WTC11 (cell line): Measurements from ENCODE around the gene PRTN3. TPM values are rescaled to one million over a fixed set of nuclear protein-coding genes. Genes with fewer than 3 reads are reported as not detected.

Source experiments
- ATAC-seq: fragments of 200-7000 bp; cut with Tn5 transposase; 2 replicates; pipeline ENCODE4 v1.10.0; 2021; ENCODE audit warnings: mild to moderate bottlenecking, moderate library complexity
- CTCF ChIA-PET: fragments of 300-600 bp; sonication (Branson Sonifier 250); formaldehyde crosslinking; loops from one replicate; lab custom pipeline; 2021; ENCODE audit warnings: antibody characterized with exemption; lab: Charles Lee
- POLR2A ChIA-PET: fragments of 350-600 bp; sonication (Branson Sonifier 250); formaldehyde crosslinking; loops from one replicate; lab custom pipeline; 2021; ENCODE audit warnings: antibody characterized with exemption; lab: Charles Lee
- DNase-seq: peaks from one replicate; pipeline ENCODE4 v3.0.0; 2021; ENCODE audit warnings: low spot score
- H3K27ac Mint-ChIP-seq: 2 replicates; pipeline ENCODE4 v1.8.0; 2021; ENCODE audit warnings: mixed read lengths
- H3K27me3 Mint-ChIP-seq: 2 replicates; pipeline ENCODE4 v1.8.0; 2021; ENCODE audit warnings: low read depth, mild to moderate bottlenecking, moderate library complexity, mixed read lengths
- H3K36me3 Mint-ChIP-seq: 2 replicates; pipeline ENCODE4 v1.8.0; 2021; ENCODE audit warnings: mixed read lengths
- H3K4me1 Mint-ChIP-seq: 2 replicates; pipeline ENCODE4 v1.8.0; 2022; ENCODE audit warnings: mixed read lengths
- H3K4me3 Mint-ChIP-seq: 2 replicates; pipeline ENCODE4 v1.8.0; 2021; ENCODE audit warnings: mild to moderate bottlenecking, moderate library complexity, mixed read lengths
- H3K9me3 Mint-ChIP-seq: 2 replicates; pipeline ENCODE4 v1.8.0; 2021; ENCODE audit warnings: mixed read lengths
- CBFB ChIP-seq: sonication (generic); formaldehyde crosslinking; IDR thresholded peaks from 2 replicates; pipeline ENCODE4 v1.8.1; 2022; ENCODE audit warnings: mild to moderate bottlenecking, low read depth, missing genetic modification reagents
- CREB1 ChIP-seq: sonication (generic); formaldehyde crosslinking; IDR thresholded peaks from 2 replicates; pipeline ENCODE4 v1.8.0; 2023; ENCODE audit warnings: mild to moderate bottlenecking, missing genetic modification reagents
- E2F4 ChIP-seq: sonication (generic); formaldehyde crosslinking; IDR thresholded peaks from 2 replicates; pipeline ENCODE4 v1.8.1; 2022; ENCODE audit warnings: low read depth, mild to moderate bottlenecking, moderate library complexity, missing genetic modification reagents, borderline replicate concordance
- FOXK1 ChIP-seq: sonication (generic); formaldehyde crosslinking; IDR thresholded peaks from 2 replicates; pipeline ENCODE4 v1.8.0; 2022; ENCODE audit warnings: mild to moderate bottlenecking, moderate library complexity, missing genetic modification reagents
- FOXP1 ChIP-seq: sonication (generic); formaldehyde crosslinking; IDR thresholded peaks from 2 replicates; pipeline ENCODE4 v1.8.0; 2022; ENCODE audit warnings: missing genetic modification reagents, mild to moderate bottlenecking, moderate library complexity, borderline replicate concordance
- GABPB1 ChIP-seq: sonication (generic); formaldehyde crosslinking; IDR thresholded peaks from 2 replicates; pipeline ENCODE4 v1.8.1; 2023; ENCODE audit warnings: mild to moderate bottlenecking, missing genetic modification reagents
- GTF2I ChIP-seq: fragments of 250-450 bp; sonication (Bioruptor Pico); conservative IDR thresholded peaks from 2 replicates; pipeline ENCODE4 v1.4.0; 2021; ENCODE audit warnings: mild to moderate bottlenecking
- HMGA2 ChIP-seq: fragments of 250-450 bp; sonication (Bioruptor Pico); IDR thresholded peaks from 2 replicates; pipeline ENCODE4 v1.4.0; 2021; ENCODE audit warnings: mild to moderate bottlenecking, moderate library complexity
- IRF1 ChIP-seq: sonication (generic); formaldehyde crosslinking; IDR thresholded peaks from 2 replicates; pipeline ENCODE4 v1.8.0; 2023; ENCODE audit warnings: missing genetic modification reagents
- KAT7 ChIP-seq: sonication (generic); formaldehyde crosslinking; IDR thresholded peaks from 2 replicates; pipeline ENCODE4 v1.8.1; 2023; ENCODE audit warnings: missing genetic modification reagents, mild to moderate bottlenecking, borderline replicate concordance
- NFATC4 ChIP-seq: fragments of 250-450 bp; sonication (Bioruptor Pico); IDR thresholded peaks from 2 replicates; pipeline ENCODE4 v1.9.0; 2021; ENCODE audit warnings: mild to moderate bottlenecking
- NR3C1 ChIP-seq: sonication (generic); formaldehyde crosslinking; conservative IDR thresholded peaks from 2 replicates; pipeline ENCODE4 v1.8.1; 2023; ENCODE audit warnings: low read depth, mild to moderate bottlenecking, missing genetic modification reagents
- PRDM15 ChIP-seq: sonication (generic); formaldehyde crosslinking; IDR thresholded peaks from 2 replicates; pipeline ENCODE4 v1.8.0; 2022; ENCODE audit warnings: missing genetic modification reagents
- TEAD1 ChIP-seq: sonication (generic); formaldehyde crosslinking; IDR thresholded peaks from 2 replicates; pipeline ENCODE4 v1.8.0; 2022; ENCODE audit warnings: mild to moderate bottlenecking, missing genetic modification reagents
- USF1 ChIP-seq: sonication (generic); formaldehyde crosslinking; IDR thresholded peaks from 2 replicates; pipeline ENCODE4 v1.8.0; 2022; ENCODE audit warnings: mild to moderate bottlenecking, missing genetic modification reagents
- ZBTB43 ChIP-seq: sonication (generic); formaldehyde crosslinking; IDR thresholded peaks from 2 replicates; pipeline ENCODE4 v1.8.1; 2023; ENCODE audit warnings: mild to moderate bottlenecking, missing genetic modification reagents
- ZNF219 ChIP-seq: sonication (generic); formaldehyde crosslinking; IDR thresholded peaks from 2 replicates; pipeline ENCODE4 v1.8.0; 2023; ENCODE audit warnings: missing genetic modification reagents, mild to moderate bottlenecking, borderline replicate concordance
- ZNF263 ChIP-seq: sonication (generic); formaldehyde crosslinking; IDR thresholded peaks from 2 replicates; pipeline ENCODE4 v1.8.1; 2022; ENCODE audit warnings: low read depth, mild to moderate bottlenecking, moderate library complexity, missing genetic modification reagents
- ZNF671 ChIP-seq: fragments of 250-450 bp; sonication (Bioruptor Pico); IDR thresholded peaks from 2 replicates; pipeline ENCODE4 v1.8.0; 2021; ENCODE audit warnings: mild to moderate bottlenecking
- total RNA-seq: library from RNA; stranded (reverse); gene quantifications from 3 replicates; pipeline ENCODE4 v1.2.3, GENCODE V29; 2021
- TF ChIP-seq, protein P1 (sequence below): sonication (generic); formaldehyde crosslinking; IDR thresholded peaks from 2 replicates; pipeline ENCODE4 v1.8.1; 2022; ENCODE audit warnings: low read depth, missing genetic modification reagents, borderline replicate concordance
- TF ChIP-seq, protein P2 (sequence below): sonication (generic); formaldehyde crosslinking; IDR thresholded peaks from 2 replicates; pipeline ENCODE4 v1.8.0; 2022; ENCODE audit warnings: mild to moderate bottlenecking, missing genetic modification reagents

Gene PRTN3
- total RNA-seq, 1 experiment from 2014 or later, result 0.61 TPM

DNA sequence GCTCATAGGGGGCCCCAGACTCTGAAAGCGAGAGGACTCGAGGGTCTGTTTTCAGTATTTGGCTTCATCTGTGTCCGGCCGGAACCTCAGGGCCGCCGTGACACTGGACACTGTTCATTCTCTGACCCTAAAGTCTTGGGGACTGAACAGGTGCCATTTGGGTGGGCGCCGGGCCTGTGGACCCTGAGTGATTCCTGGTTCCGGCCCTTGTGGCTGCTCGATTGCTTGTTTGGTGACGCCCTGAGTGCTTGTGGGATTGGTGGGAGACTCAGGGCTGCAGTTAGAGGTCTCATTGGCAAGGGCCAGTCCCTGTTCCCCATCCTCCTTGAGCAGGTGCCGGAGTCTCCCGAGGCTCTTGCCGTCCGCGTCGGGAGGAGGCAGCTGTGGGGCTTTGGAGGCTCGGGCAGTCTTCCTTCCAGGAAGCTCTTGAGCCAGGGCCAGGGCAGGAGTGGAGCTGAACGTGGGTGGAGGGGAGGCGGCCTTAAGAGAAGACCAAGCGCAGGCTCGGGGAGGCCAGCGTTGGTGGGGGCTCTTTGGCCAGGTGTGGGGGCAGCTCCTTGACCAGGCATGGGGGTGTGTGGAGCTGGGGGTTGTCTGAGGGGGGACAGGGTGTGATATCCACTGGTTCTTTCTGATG lies 38.8 kb upstream of the PRTN3 start:
- ChIA-PET POLR2A (interaction anchor here (0.6 to 0.9 kb wide), 2 partner anchors 8 to 145 kb away, joined by 3 to 5 read pairs; no protein-coding TSS in a partner anchor), CTCF (interaction anchor here (0.5 kb wide), 1 partner anchor 49 kb away, joined by 4 read pairs; no protein-coding TSS in a partner anchor)
- Mint-ChIP-seq H3K36me3 (peaks cover 51% of the 10 kb centered on the region), H3K4me1 (peaks cover 40% of the 10 kb centered on the region), H3K27me3 (no peaks in the 10 kb centered on the region), H3K4me3 (peak overlapping the region; percentile 46), H3K27ac (peak overlapping the region; percentile 95), H3K9me3 (no peaks in the 10 kb centered on the region)
- no peak for ATAC-seq
- DNase-seq, result no peak
- 0 out of 2 replicates have a peak, but pooled peaks have one; percentile 34 for TF ChIP-seq FOXP1
- no peak for TF ChIP-seq HMGA2 (CRISPR knock-in tag)
- TF ChIP-seq, all 79 proteins: peak for 1

DNA sequence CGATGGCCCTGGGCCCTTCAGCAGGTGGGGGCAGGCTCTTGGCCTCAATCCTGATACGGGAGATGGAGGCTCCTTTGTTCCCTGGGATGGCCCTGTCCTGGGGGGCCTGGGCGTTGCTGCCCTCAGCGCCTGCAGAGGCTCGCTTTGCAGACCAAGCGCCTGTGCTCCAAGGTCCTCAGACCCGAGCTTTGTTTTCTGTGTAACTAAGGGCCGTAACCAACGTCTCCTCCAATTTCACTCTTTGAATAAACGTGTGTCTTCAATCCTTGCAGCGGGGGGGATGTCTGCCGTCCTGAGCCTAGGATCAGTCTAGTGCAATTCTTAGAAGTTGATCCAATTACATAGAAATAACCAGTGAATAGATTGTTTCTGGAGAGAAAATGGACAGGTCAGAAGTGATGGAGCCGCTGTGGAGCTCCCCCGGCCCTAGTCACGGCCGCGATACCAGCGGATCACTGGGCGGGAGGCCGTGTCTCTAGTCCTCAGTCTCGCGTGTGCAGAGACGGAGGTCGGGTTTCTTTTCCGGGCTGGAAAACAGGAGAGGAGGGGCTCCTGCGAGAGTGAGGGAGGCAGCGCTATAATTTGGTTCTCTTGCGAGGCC lies 38.2 kb upstream of the PRTN3 start:
- Mint-ChIP-seq H3K4me1 (peaks cover 40% of the 10 kb centered on the region), H3K36me3 (peaks cover 58% of the 10 kb centered on the region), H3K4me3 (peak overlapping the region; percentile 46), H3K27me3 (no peaks in the 10 kb centered on the region), H3K27ac (peak overlapping the region; percentile 95), H3K9me3 (no peaks in the 10 kb centered on the region)
- ATAC-seq (no peak), DNase-seq (no peak)
- CTCF ChIA-PET, result interaction anchor here (0.5 kb wide), 1 partner anchor 49 kb away, joined by 4 read pairs; no protein-coding TSS in a partner anchor
- TF ChIP-seq GABPB1, result no peak
- TF ChIP-seq NR3C1 (CRISPR knock-in tag), result no peak
- no peak for TF ChIP-seq CBFB (CRISPR knock-in tag)
- no peak for TF ChIP-seq CREB1 (CRISPR knock-in tag)
- TF ChIP-seq, protein P1, sequence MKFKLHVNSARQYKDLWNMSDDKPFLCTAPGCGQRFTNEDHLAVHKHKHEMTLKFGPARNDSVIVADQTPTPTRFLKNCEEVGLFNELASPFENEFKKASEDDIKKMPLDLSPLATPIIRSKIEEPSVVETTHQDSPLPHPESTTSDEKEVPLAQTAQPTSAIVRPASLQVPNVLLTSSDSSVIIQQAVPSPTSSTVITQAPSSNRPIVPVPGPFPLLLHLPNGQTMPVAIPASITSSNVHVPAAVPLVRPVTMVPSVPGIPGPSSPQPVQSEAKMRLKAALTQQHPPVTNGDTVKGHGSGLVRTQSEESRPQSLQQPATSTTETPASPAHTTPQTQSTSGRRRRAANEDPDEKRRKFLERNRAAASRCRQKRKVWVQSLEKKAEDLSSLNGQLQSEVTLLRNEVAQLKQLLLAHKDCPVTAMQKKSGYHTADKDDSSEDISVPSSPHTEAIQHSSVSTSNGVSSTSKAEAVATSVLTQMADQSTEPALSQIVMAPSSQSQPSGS (CRISPR knock-in tag), result no peak
- no peak for TF ChIP-seq ZNF671 (CRISPR knock-in tag)
- TF ChIP-seq FOXK1, result no peak
- TF ChIP-seq NFATC4 (CRISPR knock-in tag), result no peak
- no peak for TF ChIP-seq HMGA2 (CRISPR knock-in tag)
- TF ChIP-seq ZNF219 (CRISPR knock-in tag), result no peak
- no peak for TF ChIP-seq IRF1 (CRISPR knock-in tag)
- TF ChIP-seq USF1 (CRISPR knock-in tag), result no peak
- TF ChIP-seq KAT7 (CRISPR knock-in tag), result no peak
- TF ChIP-seq ZBTB43 (CRISPR knock-in tag), result no peak
- TF ChIP-seq E2F4, result no peak
- TF ChIP-seq TEAD1, result no peak
- TF ChIP-seq ZNF263 (CRISPR knock-in tag), result no peak
- TF ChIP-seq GTF2I (CRISPR knock-in tag), result no peak
- no peak for TF ChIP-seq PRDM15
- TF ChIP-seq, protein P2, sequence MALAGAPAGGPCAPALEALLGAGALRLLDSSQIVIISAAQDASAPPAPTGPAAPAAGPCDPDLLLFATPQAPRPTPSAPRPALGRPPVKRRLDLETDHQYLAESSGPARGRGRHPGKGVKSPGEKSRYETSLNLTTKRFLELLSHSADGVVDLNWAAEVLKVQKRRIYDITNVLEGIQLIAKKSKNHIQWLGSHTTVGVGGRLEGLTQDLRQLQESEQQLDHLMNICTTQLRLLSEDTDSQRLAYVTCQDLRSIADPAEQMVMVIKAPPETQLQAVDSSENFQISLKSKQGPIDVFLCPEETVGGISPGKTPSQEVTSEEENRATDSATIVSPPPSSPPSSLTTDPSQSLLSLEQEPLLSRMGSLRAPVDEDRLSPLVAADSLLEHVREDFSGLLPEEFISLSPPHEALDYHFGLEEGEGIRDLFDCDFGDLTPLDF, result no peak
- POLR2A ChIA-PET, result interaction anchor here (0.6 to 0.9 kb wide), 2 partner anchors 9 to 144 kb away, joined by 3 to 5 read pairs; no protein-coding TSS in a partner anchor
